ENCODE results near the gene TPBGL.

Gene TPBGL

DNA sequence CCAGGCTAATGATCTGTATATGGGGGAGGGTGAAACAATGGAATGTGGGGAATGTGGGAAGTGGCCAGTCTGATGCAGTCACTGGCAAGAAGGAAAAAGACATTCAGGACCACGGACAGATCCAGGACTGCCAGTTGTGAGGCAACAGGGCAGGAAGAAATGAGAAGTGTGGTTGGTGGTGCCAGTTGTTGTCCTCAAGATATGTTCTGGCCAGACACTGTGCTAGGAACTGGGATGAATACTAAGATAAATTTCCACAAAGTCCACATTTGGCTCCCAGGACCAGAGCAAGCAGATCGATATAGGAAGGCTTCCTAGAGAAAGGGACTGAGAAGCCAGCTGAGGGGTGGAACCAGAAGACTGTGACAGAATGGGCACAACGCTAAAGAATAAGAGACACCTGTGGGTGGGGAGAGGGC, 6.8 kb upstream of the TPBGL start:
- H3K27ac ChIP-seq: no peak overlapping the region
- TF ChIP-seq, protein P1, sequence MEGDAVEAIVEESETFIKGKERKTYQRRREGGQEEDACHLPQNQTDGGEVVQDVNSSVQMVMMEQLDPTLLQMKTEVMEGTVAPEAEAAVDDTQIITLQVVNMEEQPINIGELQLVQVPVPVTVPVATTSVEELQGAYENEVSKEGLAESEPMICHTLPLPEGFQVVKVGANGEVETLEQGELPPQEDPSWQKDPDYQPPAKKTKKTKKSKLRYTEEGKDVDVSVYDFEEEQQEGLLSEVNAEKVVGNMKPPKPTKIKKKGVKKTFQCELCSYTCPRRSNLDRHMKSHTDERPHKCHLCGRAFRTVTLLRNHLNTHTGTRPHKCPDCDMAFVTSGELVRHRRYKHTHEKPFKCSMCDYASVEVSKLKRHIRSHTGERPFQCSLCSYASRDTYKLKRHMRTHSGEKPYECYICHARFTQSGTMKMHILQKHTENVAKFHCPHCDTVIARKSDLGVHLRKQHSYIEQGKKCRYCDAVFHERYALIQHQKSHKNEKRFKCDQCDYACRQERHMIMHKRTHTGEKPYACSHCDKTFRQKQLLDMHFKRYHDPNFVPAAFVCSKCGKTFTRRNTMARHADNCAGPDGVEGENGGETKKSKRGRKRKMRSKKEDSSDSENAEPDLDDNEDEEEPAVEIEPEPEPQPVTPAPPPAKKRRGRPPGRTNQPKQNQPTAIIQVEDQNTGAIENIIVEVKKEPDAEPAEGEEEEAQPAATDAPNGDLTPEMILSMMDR (conservative IDR thresholded peaks at IDR 0.05): no peak

GRCh38 chr11:75236062-75236461, 4.5 kb upstream of the TPBGL start:
- H3K27ac ChIP-seq: no peak overlapping the region
- TF ChIP-seq, protein P1 (conservative IDR thresholded peaks at IDR 0.05): no peak

GRCh38 chr11:75237050-75237449, 3.5 kb upstream of the TPBGL start:
- H3K27ac ChIP-seq: no peak overlapping the region
- TF ChIP-seq, protein P1 (conservative IDR thresholded peaks at IDR 0.05): no peak

- H3K27ac ChIP-seq: no peak overlapping the region
- TF ChIP-seq, protein P1 (conservative IDR thresholded peaks at IDR 0.05): no peak
These were observed 1.8 kb upstream of the TPBGL start for GRCh38 chr11:75238595-75239440.

DNA sequence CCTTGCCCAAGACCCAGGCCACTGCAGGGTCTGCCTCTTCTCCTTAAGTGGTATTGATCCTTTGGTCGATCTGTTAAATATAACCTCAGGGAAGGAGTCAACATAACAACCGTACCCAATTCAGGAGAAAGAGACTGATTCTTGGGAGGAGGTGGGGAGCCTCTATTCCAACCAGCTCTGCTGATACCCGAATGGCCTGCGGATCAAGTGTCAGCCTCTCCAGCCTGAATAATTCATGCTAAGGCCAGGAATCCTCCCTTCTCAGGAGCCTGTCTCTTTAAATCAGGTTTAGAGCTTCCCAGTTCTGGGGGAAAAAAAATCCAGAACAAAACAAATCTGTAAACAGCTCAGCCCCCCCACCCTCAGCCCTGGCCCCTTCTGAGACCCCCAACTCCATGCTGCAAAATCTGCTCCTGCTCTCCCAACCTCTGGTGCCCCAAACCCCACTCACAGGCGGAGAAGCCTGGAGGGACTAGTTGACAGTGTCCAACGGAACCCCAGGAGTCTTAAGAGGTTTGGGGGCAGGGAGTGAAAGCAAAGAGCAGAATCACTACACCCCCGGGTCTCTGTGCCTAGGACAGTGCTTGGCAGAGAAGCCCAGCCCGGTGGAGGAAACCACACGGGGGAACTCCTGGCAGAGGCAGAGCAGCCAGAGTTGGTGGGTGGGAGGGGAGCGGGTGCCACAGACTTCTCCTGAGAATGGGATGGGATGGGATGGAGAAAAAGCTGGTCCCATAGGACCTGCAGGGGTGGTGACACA, 863 bp upstream of the TPBGL start:
- no peak overlapping the region; the same call in 1 of the 2 replicates for H3K27ac ChIP-seq
- TF ChIP-seq, protein P1 (conservative IDR thresholded peaks at IDR 0.05): no peak

- TF ChIP-seq, protein P1 (conservative IDR thresholded peaks at IDR 0.05): peak; percentile 100
- H3K27ac ChIP-seq: peak overlapping the region; percentile 77
These were observed 697 bp downstream of the TPBGL start for GRCh38 chr11:75241036-75241905.
